WTC11 (cell line): ENCODE measurements around the gene DCAF17. TPM values are rescaled to one million over a fixed set of nuclear protein-coding genes. Genes with fewer than 3 reads are reported as not detected.

Experiments used
- ATAC-seq: fragments of 200-7000 bp; cut with Tn5 transposase; 2 replicates; pipeline ENCODE4 v1.10.0; 2021; ENCODE audit warnings: mild to moderate bottlenecking, moderate library complexity
- CTCF ChIA-PET: fragments of 300-600 bp; sonication (Branson Sonifier 250); formaldehyde crosslinking; loops from one replicate; lab custom pipeline; 2021; ENCODE audit warnings: antibody characterized with exemption; lab: Charles Lee
- POLR2A ChIA-PET: fragments of 350-600 bp; sonication (Branson Sonifier 250); formaldehyde crosslinking; loops from one replicate; lab custom pipeline; 2021; ENCODE audit warnings: antibody characterized with exemption; lab: Charles Lee
- DNase-seq: peaks from one replicate; pipeline ENCODE4 v3.0.0; 2021; ENCODE audit warnings: low spot score
- H3K27ac Mint-ChIP-seq: 2 replicates; pipeline ENCODE4 v1.8.0; 2021; ENCODE audit warnings: mixed read lengths
- H3K27me3 Mint-ChIP-seq: 2 replicates; pipeline ENCODE4 v1.8.0; 2021; ENCODE audit warnings: low read depth, mild to moderate bottlenecking, moderate library complexity, mixed read lengths
- H3K36me3 Mint-ChIP-seq: 2 replicates; pipeline ENCODE4 v1.8.0; 2021; ENCODE audit warnings: mixed read lengths
- H3K4me1 Mint-ChIP-seq: 2 replicates; pipeline ENCODE4 v1.8.0; 2022; ENCODE audit warnings: mixed read lengths
- H3K4me3 Mint-ChIP-seq: 2 replicates; pipeline ENCODE4 v1.8.0; 2021; ENCODE audit warnings: mild to moderate bottlenecking, moderate library complexity, mixed read lengths
- H3K9me3 Mint-ChIP-seq: 2 replicates; pipeline ENCODE4 v1.8.0; 2021; ENCODE audit warnings: mixed read lengths
- ARID4B ChIP-seq: sonication (generic); formaldehyde crosslinking; IDR thresholded peaks from 2 replicates; pipeline ENCODE4 v1.8.0; 2023; ENCODE audit warnings: missing genetic modification reagents, mild to moderate bottlenecking, borderline replicate concordance
- ATF6 ChIP-seq: sonication (generic); formaldehyde crosslinking; IDR thresholded peaks from 2 replicates; pipeline ENCODE4 v1.8.1; 2023; ENCODE audit warnings: mild to moderate bottlenecking, missing genetic modification reagents
- E2F5 ChIP-seq: sonication (generic); formaldehyde crosslinking; IDR thresholded peaks from 2 replicates; pipeline ENCODE4 v1.8.1; 2022; ENCODE audit warnings: mild to moderate bottlenecking, moderate library complexity, missing genetic modification reagents
- ELF4 ChIP-seq: sonication (generic); formaldehyde crosslinking; IDR thresholded peaks from 2 replicates; pipeline ENCODE4 v1.8.1; 2022; ENCODE audit warnings: low read depth, mild to moderate bottlenecking, moderate library complexity, missing genetic modification reagents
- EMX1 ChIP-seq: fragments of 250-450 bp; sonication (Bioruptor Pico); IDR thresholded peaks from 2 replicates; pipeline ENCODE4 v1.8.0; 2021; ENCODE audit warnings: mild to moderate bottlenecking
- IRF2 ChIP-seq: sonication (generic); formaldehyde crosslinking; IDR thresholded peaks from 2 replicates; pipeline ENCODE4 v1.8.0; 2022; ENCODE audit warnings: low read depth, missing genetic modification reagents, borderline replicate concordance
- JUN ChIP-seq: sonication (generic); formaldehyde crosslinking; IDR thresholded peaks from 2 replicates; pipeline ENCODE4 v1.8.0; 2023; ENCODE audit warnings: mild to moderate bottlenecking, missing genetic modification reagents
- NR3C1 ChIP-seq: sonication (generic); formaldehyde crosslinking; conservative IDR thresholded peaks from 2 replicates; pipeline ENCODE4 v1.8.1; 2023; ENCODE audit warnings: low read depth, mild to moderate bottlenecking, missing genetic modification reagents
- RELA ChIP-seq: sonication (generic); formaldehyde crosslinking; IDR thresholded peaks from 2 replicates; pipeline ENCODE4 v1.8.1; 2022; ENCODE audit warnings: missing genetic modification reagents, mild to moderate bottlenecking, borderline replicate concordance
- RORB ChIP-seq: fragments of 250-450 bp; sonication (Bioruptor Pico); IDR thresholded peaks from 2 replicates; pipeline ENCODE4 v1.9.0; 2021; ENCODE audit warnings: mild to moderate bottlenecking
- SOX15 ChIP-seq: fragments of 250-450 bp; sonication (Bioruptor Pico); IDR thresholded peaks from 2 replicates; pipeline ENCODE4 v1.9.0; 2021; ENCODE audit warnings: mild to moderate bottlenecking
- SP1 ChIP-seq: sonication (generic); formaldehyde crosslinking; conservative IDR thresholded peaks from 2 replicates; pipeline ENCODE4 v1.8.1; 2022; ENCODE audit warnings: missing genetic modification reagents
- ZBTB21 ChIP-seq: sonication (generic); formaldehyde crosslinking; IDR thresholded peaks from 2 replicates; pipeline ENCODE4 v1.8.1; 2023; ENCODE audit warnings: mild to moderate bottlenecking, missing genetic modification reagents, borderline replicate concordance
- ZBTB43 ChIP-seq: sonication (generic); formaldehyde crosslinking; IDR thresholded peaks from 2 replicates; pipeline ENCODE4 v1.8.1; 2023; ENCODE audit warnings: mild to moderate bottlenecking, missing genetic modification reagents
- ZNF263 ChIP-seq: sonication (generic); formaldehyde crosslinking; IDR thresholded peaks from 2 replicates; pipeline ENCODE4 v1.8.1; 2022; ENCODE audit warnings: low read depth, mild to moderate bottlenecking, moderate library complexity, missing genetic modification reagents
- ZNF423 ChIP-seq: fragments of 250-450 bp; sonication (Bioruptor Pico); IDR thresholded peaks from 2 replicates; pipeline ENCODE4 v2.1.2; 2022; ENCODE audit warnings: mild to moderate bottlenecking, moderate library complexity
- ZNF425 ChIP-seq: fragments of 250-450 bp; sonication (Bioruptor Pico); conservative IDR thresholded peaks from 2 replicates; pipeline ENCODE4 v1.9.0; 2021; ENCODE audit warnings: mild to moderate bottlenecking
- ZSCAN18 ChIP-seq: fragments of 250-450 bp; sonication (Bioruptor Pico); IDR thresholded peaks from 2 replicates; pipeline ENCODE4 v2.1.2; 2022; ENCODE audit warnings: mild to moderate bottlenecking, moderate library complexity
- total RNA-seq: library from RNA; stranded (reverse); gene quantifications from 3 replicates; pipeline ENCODE4 v1.2.3, GENCODE V29; 2021
- TF ChIP-seq, protein P1 (sequence below): sonication (generic); formaldehyde crosslinking; IDR thresholded peaks from 2 replicates; pipeline ENCODE4 v1.8.1; 2022; ENCODE audit warnings: mild to moderate bottlenecking, missing genetic modification reagents, moderate library complexity, borderline replicate concordance

DCAF17 gene
- total RNA-seq, 1 experiment from 2014 or later = 27.2 TPM

DNA sequence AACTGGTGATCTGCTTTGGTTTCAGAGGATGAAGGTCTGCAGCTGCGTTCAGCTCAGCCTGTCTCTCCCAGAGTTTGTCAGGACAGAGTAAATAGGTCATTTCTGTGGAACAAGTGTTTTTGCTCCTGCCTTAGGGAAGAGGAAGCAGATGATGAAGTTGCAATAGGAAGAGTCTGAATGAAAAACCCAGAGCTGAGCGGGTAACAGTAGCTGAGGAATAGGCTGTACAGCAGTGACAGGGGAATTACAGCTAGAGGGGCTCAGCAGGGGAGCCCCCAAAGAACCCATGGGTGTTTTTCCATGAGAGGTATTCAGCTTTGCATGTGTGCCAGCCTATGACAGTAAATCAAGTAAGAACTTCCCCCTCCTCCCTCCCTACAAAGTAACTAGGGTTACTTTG is 78.0 kb downstream of the DCAF17 start (continued):
- TF ChIP-seq ZNF425 (CRISPR knock-in tag) (no peak), E2F5 (CRISPR knock-in tag) (no peak)

DNA sequence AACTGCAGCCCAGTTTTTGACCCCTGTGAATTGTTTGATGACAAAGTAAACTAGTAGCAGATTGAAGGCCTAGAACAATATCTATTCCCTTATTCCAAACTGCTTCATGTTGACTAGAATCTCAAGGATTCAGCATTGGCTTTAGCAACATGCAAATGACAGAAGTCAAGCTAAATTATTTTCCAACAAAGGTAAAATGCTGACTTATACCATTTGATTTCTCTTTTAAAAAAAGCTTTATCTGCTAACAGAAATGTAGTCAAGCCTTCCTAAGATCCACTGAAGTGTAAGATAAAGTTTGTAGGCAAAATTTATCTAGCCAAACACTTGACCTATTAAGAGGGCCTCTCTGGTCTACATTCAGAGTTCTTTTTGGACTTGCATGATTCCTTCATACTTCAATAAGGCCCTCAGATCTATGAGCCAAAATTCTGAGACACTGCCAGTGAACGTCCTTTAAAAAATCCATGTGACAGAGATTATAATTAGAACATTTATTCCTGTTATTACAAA is 78.7 kb downstream of the DCAF17 start:
- ATAC-seq = no peak
- no peaks in the 10 kb centered on the region; the same call in 1 of the 2 replicates for H3K27me3 Mint-ChIP-seq
- H3K27ac Mint-ChIP-seq = no peak overlapping the region
- H3K4me3 Mint-ChIP-seq = no peak overlapping the region
- H3K36me3 Mint-ChIP-seq = no peaks in the 10 kb centered on the region; the same call in 1 of the 2 replicates
- POLR2A ChIA-PET = interaction anchor here (0.6 kb wide), 1 partner anchor 263 kb away, joined by 7 read pairs; no protein-coding TSS in a partner anchor
- peaks cover 6% of the 10 kb centered on the region; the same call in 1 of the 2 replicates for H3K9me3 Mint-ChIP-seq
- CTCF ChIA-PET = interaction anchor here (1.7 kb wide), 1 partner anchor 9 kb away, joined by 5 read pairs; the partner anchor contains the start of gene CYBRD1
- peaks cover 16% of the 10 kb centered on the region for H3K4me1 Mint-ChIP-seq
- no peak for DNase-seq
- no peak for TF ChIP-seq ZSCAN18 (CRISPR knock-in tag)
- no peak for TF ChIP-seq ZBTB43 (CRISPR knock-in tag)
- no peak for TF ChIP-seq ARID4B (CRISPR knock-in tag)

DNA sequence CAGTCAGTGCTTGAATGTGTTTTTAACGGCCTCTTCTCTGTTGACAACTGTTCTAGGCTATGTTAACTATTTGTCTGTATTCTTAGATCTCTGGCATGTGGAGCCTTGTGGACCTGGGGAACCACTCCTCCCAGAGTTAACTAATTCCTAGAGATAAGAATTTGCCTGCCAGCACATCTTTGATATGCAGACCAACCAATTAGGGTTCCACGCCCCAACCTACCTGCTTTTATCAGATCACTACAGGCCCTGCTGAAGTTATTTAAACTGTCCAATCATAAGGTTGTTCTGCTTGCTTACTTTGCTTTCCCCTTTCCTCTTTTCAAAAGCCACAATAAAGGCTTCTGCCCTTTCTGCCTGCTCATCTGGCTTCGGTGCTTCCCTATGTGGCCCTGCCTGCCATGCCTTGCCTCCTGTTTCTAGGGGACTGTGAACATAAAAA is 79.7 kb downstream of the DCAF17 start:
- Mint-ChIP-seq H3K4me3 (no peak overlapping the region), H3K4me1 (peaks cover 16% of the 10 kb centered on the region), H3K27ac (no peak overlapping the region), H3K36me3 (no peaks in the 10 kb centered on the region; the same call in 1 of the 2 replicates), H3K27me3 (no peaks in the 10 kb centered on the region; the same call in 1 of the 2 replicates), H3K9me3 (peaks cover 6% of the 10 kb centered on the region; the same call in 1 of the 2 replicates)
- CTCF ChIA-PET = no interaction called here
- ATAC-seq (peak; percentile 80), DNase-seq (no peak)
- POLR2A ChIA-PET = no interaction called here
- TF ChIP-seq ZBTB21 (no peak), EMX1 (CRISPR knock-in tag) (no peak), ZNF263 (CRISPR knock-in tag) (no peak), SP1 (no peak), ELF4 (CRISPR knock-in tag) (no peak), IRF2 (CRISPR knock-in tag) (no peak), RORB (CRISPR knock-in tag) (no peak), NR3C1 (CRISPR knock-in tag) (no peak), RELA (CRISPR knock-in tag) (no peak), ATF6 (no peak), ZNF423 (CRISPR knock-in tag) (no peak), JUN (CRISPR knock-in tag) (no peak), SOX15 (CRISPR knock-in tag) (no peak)
- TF ChIP-seq, protein P1, sequence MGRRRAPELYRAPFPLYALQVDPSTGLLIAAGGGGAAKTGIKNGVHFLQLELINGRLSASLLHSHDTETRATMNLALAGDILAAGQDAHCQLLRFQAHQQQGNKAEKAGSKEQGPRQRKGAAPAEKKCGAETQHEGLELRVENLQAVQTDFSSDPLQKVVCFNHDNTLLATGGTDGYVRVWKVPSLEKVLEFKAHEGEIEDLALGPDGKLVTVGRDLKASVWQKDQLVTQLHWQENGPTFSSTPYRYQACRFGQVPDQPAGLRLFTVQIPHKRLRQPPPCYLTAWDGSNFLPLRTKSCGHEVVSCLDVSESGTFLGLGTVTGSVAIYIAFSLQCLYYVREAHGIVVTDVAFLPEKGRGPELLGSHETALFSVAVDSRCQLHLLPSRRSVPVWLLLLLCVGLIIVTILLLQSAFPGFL (CRISPR knock-in tag) = no peak
